Activated naive CD8-positive, alpha-beta T cell (primary cell): ENCODE measurements around the gene B4GALT1.

Experiments
- H3K27ac Mint-ChIP-seq: one replicate; pipeline ENCODE4 v1.8.0; 2021; ENCODE audit warnings: mixed read lengths
- H3K27me3 Mint-ChIP-seq: one replicate; pipeline ENCODE4 v1.8.0; 2021; ENCODE audit warnings: mixed read lengths
- H3K36me3 Mint-ChIP-seq: one replicate; pipeline ENCODE4 v1.8.0; 2021; ENCODE audit warnings: mixed read lengths
- H3K4me1 Mint-ChIP-seq: one replicate; pipeline ENCODE4 v1.8.0; 2021; ENCODE audit warnings: low read depth, mixed read lengths
- H3K4me3 Mint-ChIP-seq: one replicate; pipeline ENCODE4 v1.8.0; 2021; ENCODE audit warnings: mild to moderate bottlenecking, mixed read lengths
- H3K9me3 Mint-ChIP-seq: one replicate; pipeline ENCODE4 v1.8.0; 2021; ENCODE audit warnings: low read depth, mixed read lengths

B4GALT1 gene

GRCh38 chr9:33188711-33189110 lies 21.6 kb upstream of the B4GALT1 start:
- no peak overlapping the region for H3K4me3 Mint-ChIP-seq
- peaks cover 3% of the 10 kb centered on the region for H3K27me3 Mint-ChIP-seq
- H3K27ac Mint-ChIP-seq: no peak overlapping the region
- H3K4me1 Mint-ChIP-seq: no peaks in the 10 kb centered on the region
- no peaks in the 10 kb centered on the region for H3K9me3 Mint-ChIP-seq
- H3K36me3 Mint-ChIP-seq: no peaks in the 10 kb centered on the region

GRCh38 chr9:33187519-33188218 lies 20.5 kb upstream of the B4GALT1 start:
- Mint-ChIP-seq H3K4me3 (no peak overlapping the region), H3K9me3 (no peaks in the 10 kb centered on the region), H3K27me3 (peaks cover 3% of the 10 kb centered on the region), H3K36me3 (no peaks in the 10 kb centered on the region), H3K4me1 (no peaks in the 10 kb centered on the region), H3K27ac (no peak overlapping the region)

- Mint-ChIP-seq H3K27ac (no peak overlapping the region), H3K4me3 (no peak overlapping the region), H3K27me3 (peaks cover 6% of the 10 kb centered on the region), H3K9me3 (no peaks in the 10 kb centered on the region), H3K4me1 (no peaks in the 10 kb centered on the region), H3K36me3 (no peaks in the 10 kb centered on the region)
These were observed 19.5 kb upstream of the B4GALT1 start for GRCh38 chr9:33186457-33187168.

- no peaks in the 10 kb centered on the region for H3K4me1 Mint-ChIP-seq
- no peak overlapping the region for H3K27ac Mint-ChIP-seq
- peaks cover 6% of the 10 kb centered on the region for H3K27me3 Mint-ChIP-seq
These were observed 18.7 kb upstream of the B4GALT1 start for GRCh38 chr9:33185858-33186257.

GRCh38 chr9:33185406-33185805 lies 18.3 kb upstream of the B4GALT1 start:
- no peaks in the 10 kb centered on the region for H3K9me3 Mint-ChIP-seq
- H3K27ac Mint-ChIP-seq: no peak overlapping the region
- H3K27me3 Mint-ChIP-seq: peaks cover 6% of the 10 kb centered on the region
- H3K36me3 Mint-ChIP-seq: no peaks in the 10 kb centered on the region
- no peaks in the 10 kb centered on the region for H3K4me1 Mint-ChIP-seq
- H3K4me3 Mint-ChIP-seq: no peak overlapping the region

More at GRCh38 chr9:33185858-33186257, 18.7 kb upstream of the B4GALT1 start:
- no peak overlapping the region for H3K4me3 Mint-ChIP-seq
- no peaks in the 10 kb centered on the region for H3K36me3 Mint-ChIP-seq
- H3K9me3 Mint-ChIP-seq: no peaks in the 10 kb centered on the region

- no peaks in the 10 kb centered on the region for H3K9me3 Mint-ChIP-seq
- no peak overlapping the region for H3K27ac Mint-ChIP-seq
- H3K36me3 Mint-ChIP-seq: no peaks in the 10 kb centered on the region
- H3K27me3 Mint-ChIP-seq: peaks cover 6% of the 10 kb centered on the region
- H3K4me1 Mint-ChIP-seq: no peaks in the 10 kb centered on the region
- no peak overlapping the region for H3K4me3 Mint-ChIP-seq
These were observed 17.8 kb upstream of the B4GALT1 start for GRCh38 chr9:33184963-33185362.

DNA sequence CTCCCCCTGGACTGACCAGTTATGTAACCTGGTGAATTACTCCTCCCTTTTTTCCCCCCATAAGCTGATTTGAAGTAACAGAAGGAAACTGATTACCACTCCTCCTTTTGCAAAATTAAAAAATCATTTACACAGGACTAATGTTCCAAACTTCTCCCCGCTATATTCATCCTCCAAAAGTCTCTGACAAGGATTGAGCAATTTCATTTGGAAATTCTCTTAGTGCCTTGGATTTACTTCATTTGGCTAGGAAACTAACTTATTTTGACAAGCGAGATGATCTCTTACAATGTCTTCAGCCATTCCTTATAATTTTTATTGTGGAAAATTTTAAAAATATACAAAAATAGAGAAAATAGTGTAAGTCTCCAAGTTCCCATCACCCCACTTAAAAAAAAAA lies 15.4 kb upstream of the B4GALT1 start:
- no peaks in the 10 kb centered on the region for H3K4me1 Mint-ChIP-seq
- no peaks in the 10 kb centered on the region for H3K9me3 Mint-ChIP-seq
- H3K36me3 Mint-ChIP-seq: no peaks in the 10 kb centered on the region
- peaks cover 3% of the 10 kb centered on the region for H3K27me3 Mint-ChIP-seq
- no peak overlapping the region for H3K27ac Mint-ChIP-seq
- H3K4me3 Mint-ChIP-seq: no peak overlapping the region

DNA sequence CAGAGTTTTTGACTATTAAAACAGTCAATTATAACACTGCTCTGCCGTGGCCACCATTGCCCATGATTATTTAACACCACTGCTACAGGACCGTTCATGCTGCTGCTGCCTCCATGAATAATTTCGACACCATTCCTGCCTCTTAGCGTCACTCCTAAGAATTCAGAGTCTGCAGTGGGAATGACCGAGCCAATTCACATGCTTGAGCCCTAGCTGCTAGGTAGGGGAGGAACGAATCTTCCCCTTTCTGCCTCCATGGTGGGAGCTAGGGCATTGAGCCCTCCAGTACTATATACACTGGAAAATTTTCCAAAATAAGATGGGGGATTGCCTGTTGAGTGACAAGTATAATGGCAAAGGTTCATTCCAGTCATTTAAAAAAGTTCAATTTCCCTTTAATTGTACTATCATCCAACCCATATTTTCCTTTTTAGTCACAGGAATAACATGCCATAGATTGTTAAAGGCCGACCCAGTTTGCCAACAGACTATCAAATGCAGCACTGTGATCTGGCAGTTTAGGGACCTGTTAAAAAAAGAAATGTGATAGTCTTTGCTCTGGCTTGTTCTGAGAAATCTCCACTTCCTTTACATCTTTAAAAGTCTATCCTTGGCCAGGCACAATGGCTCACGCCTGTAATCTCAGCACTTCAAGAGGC lies 13.5 kb upstream of the B4GALT1 start:
- Mint-ChIP-seq H3K4me1 (no peaks in the 10 kb centered on the region), H3K9me3 (no peaks in the 10 kb centered on the region), H3K27me3 (peaks cover 3% of the 10 kb centered on the region), H3K4me3 (no peak overlapping the region), H3K36me3 (no peaks in the 10 kb centered on the region), H3K27ac (no peak overlapping the region)

DNA sequence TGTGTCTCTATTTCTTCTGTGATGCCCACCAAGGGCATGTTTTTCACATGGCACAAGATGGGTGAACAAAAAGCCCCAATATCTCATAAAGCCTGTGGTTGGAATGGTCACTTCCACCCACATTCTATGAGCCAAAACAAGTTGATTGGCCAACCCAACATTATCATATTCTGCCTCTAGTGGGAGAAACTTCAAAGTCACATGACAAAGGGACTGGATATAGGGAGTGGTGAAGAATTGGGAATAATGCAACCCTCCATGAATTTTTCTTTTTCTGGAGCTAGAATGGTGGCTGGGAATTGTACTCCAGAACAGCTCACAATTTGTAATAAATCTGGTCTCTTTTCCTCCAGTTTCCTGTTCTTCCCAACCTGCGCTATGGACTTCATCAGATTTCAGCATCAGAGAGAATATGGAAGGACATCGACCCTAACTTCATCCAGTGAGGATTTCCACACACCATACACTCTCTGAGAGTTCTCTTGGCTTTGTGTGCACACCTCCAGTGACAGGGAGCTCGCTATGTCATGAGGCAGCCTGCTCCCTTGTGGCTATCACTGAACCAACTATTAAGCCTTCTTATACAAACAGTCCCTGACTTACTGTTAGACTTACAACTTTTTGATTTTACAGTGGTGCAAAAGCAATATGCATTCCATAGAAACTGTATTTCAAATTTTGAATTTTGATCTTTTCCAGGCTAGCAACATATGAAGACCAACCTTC lies 12.0 kb upstream of the B4GALT1 start:
- H3K4me3 Mint-ChIP-seq: no peak overlapping the region
- H3K27me3 Mint-ChIP-seq: peaks cover 3% of the 10 kb centered on the region
- H3K4me1 Mint-ChIP-seq: no peaks in the 10 kb centered on the region
- no peaks in the 10 kb centered on the region for H3K9me3 Mint-ChIP-seq
- no peak overlapping the region for H3K27ac Mint-ChIP-seq
- H3K36me3 Mint-ChIP-seq: no peaks in the 10 kb centered on the region

DNA sequence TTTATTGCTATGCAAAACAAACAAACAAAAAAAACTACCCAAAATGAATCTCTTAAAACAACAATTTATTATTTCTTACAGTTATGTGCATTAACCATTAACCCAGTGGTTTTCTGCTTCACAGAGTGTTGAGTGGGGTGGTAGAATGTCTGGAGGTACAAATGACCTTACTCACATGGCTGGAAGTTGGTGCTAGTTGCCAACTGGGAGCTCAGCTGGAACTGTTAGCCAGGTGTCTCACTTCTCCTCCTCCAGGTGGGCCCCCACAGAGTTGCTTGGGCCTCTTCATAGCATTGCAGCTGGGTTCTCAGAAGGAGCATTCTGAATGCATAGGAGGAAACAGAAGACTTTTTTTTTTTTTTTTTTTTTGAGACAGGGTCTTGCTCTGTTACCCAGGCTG lies 10.5 kb upstream of the B4GALT1 start:
- no peak overlapping the region for H3K27ac Mint-ChIP-seq
- no peaks in the 10 kb centered on the region for H3K4me1 Mint-ChIP-seq
- no peak overlapping the region for H3K4me3 Mint-ChIP-seq
- no peaks in the 10 kb centered on the region for H3K36me3 Mint-ChIP-seq
- H3K9me3 Mint-ChIP-seq: no peaks in the 10 kb centered on the region
- peaks cover 3% of the 10 kb centered on the region for H3K27me3 Mint-ChIP-seq

DNA sequence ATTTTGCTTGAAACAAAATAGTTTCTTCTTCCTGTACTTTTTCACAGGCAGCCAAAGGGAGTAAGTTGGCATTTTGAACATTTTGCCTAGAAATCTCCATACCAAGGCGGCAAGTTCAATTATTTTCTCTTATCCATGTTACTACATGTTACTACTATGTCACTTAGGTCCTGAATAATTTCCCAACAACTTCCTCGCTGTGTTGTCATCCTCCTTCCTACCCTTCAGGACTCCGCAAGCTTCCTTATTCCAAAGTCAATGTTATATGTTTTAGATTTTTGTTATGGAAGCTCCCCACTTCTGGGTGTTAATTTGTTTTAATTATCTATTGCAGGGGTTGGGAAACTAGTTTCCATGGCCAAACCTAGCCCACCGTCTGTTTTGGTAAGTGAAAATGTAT lies 9.9 kb upstream of the B4GALT1 start:
- H3K4me3 Mint-ChIP-seq: no peak overlapping the region
- H3K27ac Mint-ChIP-seq: no peak overlapping the region
- H3K36me3 Mint-ChIP-seq: no peaks in the 10 kb centered on the region
- H3K9me3 Mint-ChIP-seq: no peaks in the 10 kb centered on the region
- no peaks in the 10 kb centered on the region for H3K4me1 Mint-ChIP-seq
- no peaks in the 10 kb centered on the region for H3K27me3 Mint-ChIP-seq

- H3K27ac Mint-ChIP-seq: no peak overlapping the region
- peaks cover 1% of the 10 kb centered on the region for H3K4me1 Mint-ChIP-seq
- no peak overlapping the region for H3K4me3 Mint-ChIP-seq
- no peaks in the 10 kb centered on the region for H3K9me3 Mint-ChIP-seq
- H3K27me3 Mint-ChIP-seq: no peaks in the 10 kb centered on the region
- H3K36me3 Mint-ChIP-seq: no peaks in the 10 kb centered on the region
These were observed 8.7 kb upstream of the B4GALT1 start for GRCh38 chr9:33175649-33176325.

DNA sequence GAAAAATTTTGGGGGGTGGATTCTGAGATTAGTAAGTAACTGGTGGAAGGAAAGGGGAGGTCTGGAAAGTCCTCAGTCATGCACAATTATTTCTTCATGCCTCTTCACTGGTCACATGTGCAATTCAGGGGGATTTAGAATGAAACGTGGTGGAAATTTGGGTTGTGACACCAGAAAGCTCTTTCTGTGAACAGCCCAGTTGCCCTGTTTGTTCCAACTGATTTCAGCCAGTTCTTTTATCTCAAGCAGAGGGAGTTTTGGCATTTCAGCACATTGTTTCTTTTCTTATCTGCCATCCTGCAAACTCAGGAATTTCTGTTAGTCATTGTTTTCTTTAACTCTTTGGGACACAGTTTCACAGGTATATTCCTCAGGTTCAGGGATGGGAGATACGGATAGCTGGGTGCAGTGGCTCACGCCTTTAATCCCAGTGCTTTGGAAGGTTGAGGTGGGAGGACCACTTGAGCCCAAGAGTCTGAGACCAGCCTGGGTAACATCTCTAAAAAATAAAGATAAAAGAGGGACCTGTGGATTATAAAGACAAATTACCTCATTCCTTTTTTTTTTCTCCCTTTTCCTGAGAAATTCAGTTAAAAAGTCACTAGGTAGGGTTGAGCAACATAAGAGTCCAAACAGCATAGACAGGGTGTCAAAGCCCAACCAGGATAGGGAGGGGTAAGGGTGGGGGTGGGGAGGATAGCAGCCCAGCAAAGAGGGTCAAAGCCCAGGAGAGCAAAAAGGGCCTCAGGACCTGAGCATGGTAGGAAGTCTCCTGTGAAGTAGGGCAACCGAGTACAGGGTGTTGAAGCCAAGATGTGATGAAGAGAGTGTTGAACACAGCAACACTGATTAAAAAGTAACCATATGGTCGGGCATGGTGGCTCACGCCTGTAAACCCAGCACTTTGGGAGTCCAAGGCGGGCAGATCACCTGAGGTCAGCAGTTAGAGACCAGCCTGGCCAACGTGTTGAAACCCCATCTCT lies 5.4 kb upstream of the B4GALT1 start:
- no peaks in the 10 kb centered on the region for H3K36me3 Mint-ChIP-seq
- H3K27me3 Mint-ChIP-seq: no peaks in the 10 kb centered on the region
- peak overlapping the region; percentile 41 for H3K27ac Mint-ChIP-seq
- H3K4me1 Mint-ChIP-seq: peaks cover 20% of the 10 kb centered on the region
- no peak overlapping the region for H3K4me3 Mint-ChIP-seq
- no peaks in the 10 kb centered on the region for H3K9me3 Mint-ChIP-seq
